ENCODE data around the gene CCDC146.

GRCh38 chr7:77200542-77200941, 78.1 kb downstream of the CCDC146 start:
- TF ChIP-seq EZH2 (IDR thresholded peaks at IDR 0.05; ENCODE audit: borderline replicate concordance, control insufficient read depth, low read depth, low read length) (no peak), PML (IDR thresholded peaks at IDR 0.05; ENCODE audit: low read length) (no peak), CTCF (IDR thresholded peaks at IDR 0.05 in 2 of 3, conservative IDR thresholded peaks at IDR 0.05 in 1 of 3; ENCODE audit: control insufficient read depth in 2 of 3, extremely low read depth in 1 of 3, insufficient read depth in 1 of 3, low read depth in 3 of 3, low read length in 3 of 3) (no peak), IKZF1 (conservative IDR thresholded peaks at IDR 0.05) (no peak), ZNF207 (IDR thresholded peaks at IDR 0.05; ENCODE audit: borderline replicate concordance) (no peak), STAT3 (IDR thresholded peaks at IDR 0.05; ENCODE audit: low read depth, low read length) (no peak), SMAD1 (IDR thresholded peaks at IDR 0.05; ENCODE audit: low read depth, partially characterized antibody) (no peak), RCOR1 (conservative IDR thresholded peaks at IDR 0.05; ENCODE audit: low read depth, low read length) (no peak), ASH2L (IDR thresholded peaks at IDR 0.05; ENCODE audit: borderline replicate concordance, low read depth) (no peak), YY1 (IDR thresholded peaks at IDR 0.05; ENCODE audit: low read depth, low read length) (no peak), RUNX3 (IDR thresholded peaks at IDR 0.05; ENCODE audit: low read length) (no peak), TARDBP (IDR thresholded peaks at IDR 0.05; ENCODE audit: borderline replicate concordance) (no peak), ATF2 (IDR thresholded peaks at IDR 0.05; ENCODE audit: low read length) (no peak)

All from GM12878 (cell line).